Adrenal gland (tissue), 5 donors: ENCODE results near the gene MDH1.

Experiments
- POLR2A ChIP-seq, 2 donors: fragments of 450-650 bp; IDR thresholded peaks; one replicate each; pipeline ENCODE4 v1.6.1; 2017; ENCODE audit warnings: antibody characterized with exemption in 2 of 2, mild to moderate bottlenecking in 2 of 2, moderate library complexity in 1 of 2
- TF ChIP-seq, protein P1 (sequence below), 6 experiments: fragments of 450-650 bp in 4 of 6; fragments of 200-600 bp in 2 of 6; sonication (generic) in 1 of 6; IDR thresholded peaks; 1 replicate in 5 of 6; 2 replicates in 1 of 6; pipeline versions ENCODE4 v1.5.1 to v1.8.0; 2016 to 2021; ENCODE audit warnings: antibody characterized with exemption in 6 of 6, mild to moderate bottlenecking in 2 of 6, moderate library complexity in 1 of 6
- donor health status: DM: no; HTN: no; CAD: no.

DNA sequence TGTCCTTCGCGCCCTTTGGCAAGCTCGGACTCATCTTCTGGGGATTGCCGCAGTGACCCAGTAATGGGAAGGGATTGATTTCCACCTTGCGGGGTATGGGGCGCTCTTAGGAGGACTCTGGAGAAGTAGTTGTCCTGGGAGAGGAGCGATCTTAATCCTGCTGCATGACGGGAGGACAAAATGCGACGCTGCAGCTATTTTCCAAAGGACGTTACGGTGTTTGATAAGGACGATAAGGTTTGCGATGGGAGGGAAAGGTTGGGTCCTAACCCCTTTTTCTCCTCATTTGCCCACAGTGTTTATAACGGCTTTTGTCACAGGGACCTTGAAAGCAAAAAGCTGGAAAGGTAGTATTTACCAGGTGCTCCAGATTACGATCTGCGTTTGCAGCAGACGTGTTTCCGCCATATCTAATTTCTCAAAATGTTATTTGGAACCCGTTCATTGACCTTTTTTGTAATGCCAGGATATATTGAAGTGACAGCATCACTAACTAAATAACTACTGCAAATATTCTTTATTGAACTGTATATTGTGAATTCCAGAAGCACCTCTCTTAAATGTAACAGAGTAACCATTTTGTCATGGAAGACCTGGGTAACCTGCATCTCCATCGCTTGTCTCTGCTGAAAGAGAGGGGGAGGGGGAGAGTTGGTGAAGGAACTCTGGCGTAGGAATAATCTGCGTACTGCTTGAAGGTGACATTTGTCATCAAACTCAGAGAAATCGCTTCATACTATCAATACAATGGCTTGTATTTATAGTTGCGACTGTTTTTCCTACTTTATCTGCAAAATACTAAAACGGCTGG, 590 bp downstream of the MDH1 start:
- TF ChIP-seq, protein P1, sequence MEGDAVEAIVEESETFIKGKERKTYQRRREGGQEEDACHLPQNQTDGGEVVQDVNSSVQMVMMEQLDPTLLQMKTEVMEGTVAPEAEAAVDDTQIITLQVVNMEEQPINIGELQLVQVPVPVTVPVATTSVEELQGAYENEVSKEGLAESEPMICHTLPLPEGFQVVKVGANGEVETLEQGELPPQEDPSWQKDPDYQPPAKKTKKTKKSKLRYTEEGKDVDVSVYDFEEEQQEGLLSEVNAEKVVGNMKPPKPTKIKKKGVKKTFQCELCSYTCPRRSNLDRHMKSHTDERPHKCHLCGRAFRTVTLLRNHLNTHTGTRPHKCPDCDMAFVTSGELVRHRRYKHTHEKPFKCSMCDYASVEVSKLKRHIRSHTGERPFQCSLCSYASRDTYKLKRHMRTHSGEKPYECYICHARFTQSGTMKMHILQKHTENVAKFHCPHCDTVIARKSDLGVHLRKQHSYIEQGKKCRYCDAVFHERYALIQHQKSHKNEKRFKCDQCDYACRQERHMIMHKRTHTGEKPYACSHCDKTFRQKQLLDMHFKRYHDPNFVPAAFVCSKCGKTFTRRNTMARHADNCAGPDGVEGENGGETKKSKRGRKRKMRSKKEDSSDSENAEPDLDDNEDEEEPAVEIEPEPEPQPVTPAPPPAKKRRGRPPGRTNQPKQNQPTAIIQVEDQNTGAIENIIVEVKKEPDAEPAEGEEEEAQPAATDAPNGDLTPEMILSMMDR (IDR thresholded peaks at IDR 0.05): no peak
- TF ChIP-seq POLR2A (IDR thresholded peaks at IDR 0.05): peak in 1 of 2 donors; percentile 28
